ENCODE data around the gene SEZ6L2.
"Not testable (repeated sequence)": the region's sequence is repeated elsewhere in the genome, so short reads cannot be mapped to it uniquely, and the experiment has no call there.

The SEZ6L2 gene

GRCh38 chr16:29899516-29900101 is at the start of gene SEZ6L2:
Gene SEZ6L2, minus strand, starts transcription at chr16:29899550. Its CDS starts 531 bp downstream, at chr16:29899019.
- peak; percentile 60 for DNase-seq (ENCODE audit: low spot score)

DNA sequence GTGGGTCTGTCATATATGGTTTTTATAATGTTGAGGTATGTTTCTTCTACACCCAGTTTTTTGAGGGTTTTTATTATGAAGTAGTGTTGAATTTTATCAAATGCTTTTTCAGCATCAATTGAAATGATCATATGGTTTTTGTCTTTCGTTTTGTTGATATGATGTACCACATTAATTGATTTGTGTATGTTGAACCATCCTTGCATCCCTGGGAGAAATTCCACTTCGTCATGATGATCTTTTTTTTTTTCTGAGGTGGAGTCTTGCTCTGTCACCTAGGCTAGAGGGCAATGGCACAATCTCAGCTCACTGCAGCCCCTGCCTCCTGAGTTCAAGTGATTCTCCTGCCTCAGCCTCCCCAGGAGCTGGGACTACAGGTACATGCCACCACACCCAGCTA is 48.5 kb upstream of the SEZ6L2 start:
- DNase-seq (ENCODE audit: low spot score) = no peak

- peak; percentile 86 for DNase-seq (ENCODE audit: low spot score)
These were observed 44.8 kb upstream of the SEZ6L2 start for GRCh38 chr16:29943846-29944799.

DNA sequence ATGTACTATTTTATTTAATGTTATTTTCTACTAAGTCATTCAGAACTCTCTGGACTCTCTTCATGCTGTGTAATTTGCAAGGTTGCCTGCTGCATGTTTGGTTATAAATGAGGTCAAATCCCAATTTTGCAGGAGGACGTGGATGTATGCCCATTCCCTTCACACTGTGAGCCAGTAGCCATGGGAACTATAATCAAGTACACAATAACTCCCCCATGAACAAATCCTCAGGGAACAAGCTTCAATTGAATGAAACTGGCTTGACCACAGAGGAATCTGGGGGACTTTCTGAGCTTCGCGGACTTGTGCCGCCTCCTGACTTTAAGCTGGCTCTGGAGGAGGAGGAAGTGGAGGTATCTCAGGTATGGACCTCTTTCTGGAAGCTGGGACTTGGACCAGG is 41.3 kb upstream of the SEZ6L2 start:
- DNase-seq (ENCODE audit: low spot score) = no peak

DNA sequence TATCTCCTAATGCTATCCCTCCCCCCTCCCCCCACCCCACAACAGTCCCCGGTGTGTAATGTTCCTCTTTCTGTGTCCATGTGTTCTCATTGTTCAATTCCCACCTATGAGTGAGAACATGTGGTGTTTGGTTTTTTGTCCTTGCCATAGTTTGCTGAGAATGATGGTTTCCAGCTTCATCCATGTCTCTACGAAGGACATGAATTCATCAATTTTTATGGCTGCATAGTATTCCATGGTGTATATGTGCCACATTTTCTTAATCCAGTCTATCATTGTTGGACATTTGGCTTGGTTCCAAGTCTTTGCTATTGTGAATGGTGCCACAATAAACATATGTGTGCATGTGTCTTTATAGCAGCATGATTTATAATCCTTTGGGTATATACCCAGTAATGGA is 32.4 kb upstream of the SEZ6L2 start:
- not testable (repeated sequence) for DNase-seq (ENCODE audit: low spot score)

- DNase-seq (ENCODE audit: low spot score) = no peak
These were observed 27.9 kb upstream of the SEZ6L2 start for GRCh38 chr16:29927070-29927905.

DNA sequence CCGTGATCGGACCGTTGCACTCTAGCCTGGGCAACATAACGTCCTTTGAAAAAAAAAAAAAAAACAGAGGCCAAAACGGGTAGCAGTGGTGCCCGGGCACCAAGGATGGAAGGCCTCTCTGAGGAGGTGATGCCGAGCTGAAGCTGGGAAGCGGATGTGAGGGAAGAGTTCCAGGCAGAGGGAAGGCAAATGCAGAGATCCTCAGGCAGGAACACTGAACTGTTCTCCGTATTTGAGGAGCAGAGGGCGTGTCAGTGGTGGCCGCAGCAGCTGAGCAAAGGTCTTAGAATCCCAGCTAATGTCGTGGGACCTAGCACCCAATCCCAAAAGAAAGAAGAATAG is 27.3 kb upstream of the SEZ6L2 start:
- DNase-seq (ENCODE audit: low spot score) = peak; percentile 50

DNA sequence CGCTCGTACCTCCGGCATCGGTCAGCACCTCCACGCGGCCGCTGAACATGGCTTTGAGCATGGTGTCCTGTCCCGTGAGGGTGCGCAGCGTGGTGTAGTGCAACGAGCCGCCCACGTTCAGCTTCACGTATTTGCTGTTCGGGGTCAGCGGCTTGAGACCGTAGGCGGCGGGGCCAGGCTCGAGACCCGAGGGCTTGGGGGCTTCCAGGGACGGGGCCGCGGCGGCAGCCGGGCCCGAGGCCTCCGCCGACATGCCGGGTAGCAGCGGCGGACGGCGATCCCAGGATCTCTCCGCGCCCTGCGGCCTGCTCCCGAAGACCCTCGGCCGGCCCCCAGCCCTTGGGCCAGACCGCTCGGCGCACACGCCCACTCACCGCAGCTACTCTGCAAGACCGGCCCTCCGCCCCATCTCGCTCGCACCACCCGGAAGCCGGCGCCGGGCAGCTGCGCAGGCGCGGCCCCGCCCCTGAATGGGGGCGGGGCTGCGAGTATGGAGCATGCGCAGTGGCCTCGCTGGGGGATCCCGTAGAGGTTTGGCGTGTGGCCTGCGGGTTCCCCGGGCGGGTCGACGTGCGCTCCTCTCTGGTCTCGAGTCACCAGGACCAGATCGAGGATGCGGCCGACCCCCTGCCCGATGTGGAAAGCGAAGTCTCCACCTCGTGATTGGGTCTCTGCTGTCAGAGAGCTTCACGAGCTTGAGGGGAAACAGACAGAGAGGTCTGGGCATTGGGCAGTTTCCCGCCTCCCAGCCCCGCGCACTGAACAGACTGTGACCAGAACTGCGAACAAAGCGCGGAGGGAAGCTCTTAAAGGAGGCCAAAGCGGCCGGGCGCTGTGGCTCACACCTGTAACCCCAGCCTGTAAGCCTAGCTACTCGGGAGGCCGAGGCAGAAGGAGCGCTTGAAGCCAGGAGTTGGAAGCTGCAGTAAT is 26.7 kb upstream of the SEZ6L2 start, which contains the start of gene KCTD13:
KCTD13 (minus strand) TSS at position 446 of the 930 bp plus-strand sequence; CDS start at position 253, 193 bp downstream.
- peak; percentile 98 for DNase-seq (ENCODE audit: low spot score)

DNA sequence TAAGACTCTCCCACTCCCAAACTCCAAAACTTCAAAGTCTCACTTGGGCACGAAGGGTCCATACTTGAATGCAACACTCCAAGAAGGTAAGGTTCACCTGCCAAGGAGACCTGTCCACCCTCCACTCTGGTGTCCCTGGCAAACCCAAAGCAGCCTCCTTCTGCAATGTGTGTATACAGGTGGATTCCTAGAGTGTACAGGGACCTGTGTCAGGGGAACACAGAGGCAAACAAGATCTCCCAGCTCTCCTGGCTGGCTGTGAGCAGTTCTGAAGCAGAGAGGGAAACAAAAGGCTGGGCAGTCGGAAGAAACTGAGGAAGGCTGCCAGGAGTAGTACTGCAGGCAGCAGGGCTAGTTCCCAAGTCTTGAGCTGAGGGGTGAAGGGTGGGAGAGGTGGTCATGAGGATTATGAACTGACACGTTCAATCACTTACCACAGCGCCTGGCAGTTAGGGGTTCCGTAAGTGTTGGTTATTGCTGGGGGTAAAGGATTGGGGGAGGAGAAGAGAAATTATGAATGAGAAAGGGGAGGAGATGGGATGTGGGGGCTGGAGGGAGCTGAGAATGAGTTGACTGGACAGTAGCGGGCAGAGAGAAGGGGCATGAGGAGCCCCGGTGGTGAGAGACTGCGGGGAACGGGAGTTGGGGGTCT is 25.9 kb upstream of the SEZ6L2 start:
- no peak for DNase-seq (ENCODE audit: low spot score)

DNA sequence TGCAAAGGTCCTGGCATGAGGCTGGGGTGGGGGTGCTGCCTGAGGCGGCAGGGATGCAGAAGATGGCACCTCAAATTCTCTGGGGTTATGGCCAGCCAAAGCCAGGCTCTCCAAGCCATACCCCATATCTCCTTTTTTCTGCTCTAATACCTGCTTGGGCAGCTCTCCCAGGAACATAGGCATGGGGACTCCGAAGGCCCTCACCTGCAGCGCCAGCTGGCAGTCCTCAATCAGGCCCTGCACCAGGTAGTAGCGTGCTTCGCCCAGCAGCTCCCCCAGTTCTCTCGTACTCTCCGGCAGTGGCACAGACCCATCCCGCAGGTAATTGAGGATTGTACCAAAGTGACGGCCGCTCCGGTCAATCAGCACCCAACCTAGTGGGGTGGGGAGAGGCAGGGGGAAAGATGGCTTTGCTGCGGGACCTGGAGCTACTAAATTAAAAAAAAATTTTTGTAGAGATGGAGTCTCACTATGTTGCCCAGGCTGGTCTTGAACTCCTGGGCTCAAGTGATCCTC is 23.7 kb upstream of the SEZ6L2 start:
- DNase-seq (ENCODE audit: low spot score) = no peak

DNA sequence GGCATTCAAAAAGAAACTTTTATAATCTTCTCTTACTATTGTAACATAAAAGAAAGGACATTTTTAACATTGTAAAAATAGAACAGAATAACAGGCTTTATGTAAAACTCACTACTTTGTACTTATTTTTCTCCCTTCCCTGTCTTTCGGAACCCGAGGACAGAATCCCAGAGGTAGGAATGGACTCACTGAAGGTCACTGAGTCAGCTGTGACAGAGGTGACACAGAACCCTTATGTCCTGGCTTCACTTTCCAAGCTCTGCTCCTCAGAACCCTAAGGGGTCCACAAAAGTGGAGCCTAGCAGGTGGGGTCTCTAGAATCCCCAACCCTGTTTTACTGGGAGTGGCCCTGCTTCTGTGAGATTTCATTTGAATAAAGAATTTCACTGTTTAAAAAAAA is 23.0 kb upstream of the SEZ6L2 start:
- DNase-seq (ENCODE audit: low spot score) = no peak

- no peak for DNase-seq (ENCODE audit: low spot score)
These were observed 21.7 kb upstream of the SEZ6L2 start for GRCh38 chr16:29921034-29921385.

DNA sequence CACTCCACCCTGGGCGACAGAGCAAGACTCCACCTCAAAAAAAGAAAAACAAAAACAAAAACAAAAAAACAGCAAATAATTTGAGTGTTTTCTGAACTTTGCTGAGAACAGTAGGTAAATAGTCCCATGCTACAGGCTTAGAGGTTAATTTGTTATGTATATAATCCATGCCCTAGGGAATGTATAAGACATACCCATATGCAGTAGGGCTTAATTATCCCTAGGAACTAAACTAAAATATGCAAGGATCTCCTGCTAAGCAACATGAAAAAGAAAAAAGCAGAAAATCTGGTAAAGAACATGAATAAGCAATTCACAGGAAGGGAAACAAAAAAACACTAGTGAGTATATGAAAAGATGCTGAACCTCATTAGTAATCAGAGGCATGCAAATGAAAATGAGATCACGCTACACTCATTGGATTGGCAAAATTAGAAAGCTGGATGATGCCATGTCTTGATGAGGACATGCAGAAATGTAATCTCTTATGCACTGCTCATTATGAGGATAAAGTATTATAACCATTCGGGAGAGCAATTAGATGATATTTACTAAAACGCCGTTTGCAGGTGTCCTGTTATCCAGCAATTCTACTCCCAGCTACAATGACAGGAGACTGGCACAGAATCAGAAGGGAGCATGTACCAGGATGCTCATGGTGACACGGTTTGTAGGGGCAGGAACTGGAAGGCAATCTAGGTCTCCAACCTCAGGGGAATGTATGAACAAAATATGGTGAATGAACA is 21.1 kb upstream of the SEZ6L2 start:
- no peak for DNase-seq (ENCODE audit: low spot score)

GRCh38 chr16:29916979-29917378 is 17.6 kb upstream of the SEZ6L2 start:
- DNase-seq (ENCODE audit: low spot score) = no peak

- no peak for DNase-seq (ENCODE audit: low spot score)
These were observed 16.4 kb upstream of the SEZ6L2 start for GRCh38 chr16:29915590-29916247.

DNA sequence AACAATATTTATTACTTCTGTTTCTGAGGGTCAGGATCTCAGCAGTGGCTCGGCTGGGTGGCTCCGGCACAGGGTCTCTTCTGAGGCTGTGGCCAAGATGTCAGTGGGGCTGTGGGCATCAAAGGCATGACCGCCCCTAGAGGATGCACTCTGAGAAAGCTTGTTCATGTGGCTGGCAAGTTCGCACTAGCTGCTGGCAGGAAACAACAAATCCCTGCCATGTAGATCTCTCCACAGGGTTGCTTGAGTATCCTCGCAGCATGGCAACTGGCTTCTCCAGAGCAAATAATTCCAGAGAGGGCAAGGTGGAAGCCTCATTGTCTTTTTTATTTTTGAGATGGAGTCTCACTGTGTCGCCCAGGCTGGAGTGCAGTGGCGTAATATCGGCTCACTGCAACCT is 14.2 kb upstream of the SEZ6L2 start:
- no peak for DNase-seq (ENCODE audit: low spot score)

DNA sequence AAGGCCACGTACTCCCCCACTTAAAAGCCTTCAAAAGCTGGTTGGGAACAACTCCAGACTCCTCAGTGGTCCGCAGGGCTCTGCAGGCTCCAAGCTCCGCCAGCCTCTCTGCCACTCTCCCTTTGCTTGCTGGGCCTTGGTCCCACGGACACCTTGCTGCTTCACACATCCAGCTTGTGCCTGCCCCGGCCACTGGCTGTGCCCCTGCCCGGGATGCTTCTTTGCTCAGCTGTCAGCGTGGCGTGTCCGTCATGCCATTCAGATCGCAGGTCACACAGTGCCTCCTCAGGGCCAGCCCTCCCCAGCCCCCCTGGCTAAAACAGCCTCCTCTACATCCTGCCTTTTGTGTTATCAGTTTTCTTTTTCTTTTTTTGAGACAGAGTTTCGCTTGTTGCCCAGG is 12.7 kb upstream of the SEZ6L2 start:
- DNase-seq (ENCODE audit: low spot score) = no peak

DNA sequence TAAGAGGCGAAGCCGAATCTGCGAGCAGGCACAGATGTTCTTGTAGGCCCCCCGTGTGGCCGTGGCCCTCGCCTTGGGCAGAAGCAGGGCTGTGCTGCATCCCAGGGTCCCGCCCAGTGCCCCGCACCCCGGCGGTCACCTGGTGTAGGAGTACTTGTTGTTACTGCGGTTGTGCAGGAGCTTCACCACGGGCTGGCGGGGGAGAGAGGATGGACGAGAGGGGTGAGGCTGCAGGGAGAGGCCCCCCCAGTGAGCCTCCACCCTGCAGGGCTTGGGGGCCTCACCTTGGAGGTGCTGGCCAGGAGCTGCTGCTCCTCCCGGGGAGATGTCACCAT is 12.3 kb upstream of the SEZ6L2 start:
- DNase-seq (ENCODE audit: low spot score) = no peak

- DNase-seq (ENCODE audit: low spot score) = no peak
These were observed 11.7 kb upstream of the SEZ6L2 start for GRCh38 chr16:29910819-29911675.
